Ovary (tissue), 9 donors: ENCODE data around the gene HSPH1. TPM values are rescaled to one million over a fixed set of nuclear protein-coding genes. Genes with fewer than 3 reads are reported as not detected.

Experiments used
- DNase-seq, 5 donors: peaks; one replicate each; pipeline ENCODE4 v3.0.0-alpha.2; 2019 to 2020
- H3K27ac ChIP-seq, 2 donors: fragments of 200-600 bp; one replicate each; pipeline versions ENCODE4 v1.5.1 to v1.8.0; 2019 to 2022
- H3K27me3 ChIP-seq: fragments of 200-600 bp; one replicate; pipeline ENCODE4 v1.8.0; 2022
- H3K36me3 ChIP-seq: fragments of 200-600 bp; sonication (generic); one replicate; pipeline ENCODE4 v1.5.1; 2019
- H3K4me1 ChIP-seq: one replicate; pipeline ENCODE4 v1.8.1; 2013; ENCODE audit warnings: mild to moderate bottlenecking, moderate library complexity; ENCODE audit not compliant: insufficient read depth
- H3K4me3 ChIP-seq: fragments of 200-600 bp; sonication (generic); one replicate; pipeline ENCODE4 v1.5.1; 2017
- H3K9me3 ChIP-seq, 2 donors: fragments of 200-600 bp in 1 of 2; sonication (generic) in 1 of 2; one replicate each; pipeline versions ENCODE4 v1.5.1 to v1.8.1; 2013 to 2019; ENCODE audit warnings: mild to moderate bottlenecking in 1 of 2, moderate library complexity in 1 of 2
- CTCF ChIP-seq, 3 donors: fragments of 450-650 bp in 2 of 3; fragments of 200-600 bp in 1 of 3; IDR thresholded peaks; one replicate each; pipeline versions ENCODE4 v1.5.1 to v1.8.0; 2016 to 2022; ENCODE audit warnings: antibody characterized with exemption in 3 of 3, mild to moderate bottlenecking in 1 of 3
- EP300 ChIP-seq: sonication (generic); formaldehyde crosslinking; IDR thresholded peaks from one replicate; pipeline ENCODE4 v1.6.1; 2017; ENCODE audit warnings: antibody characterized with exemption
- POLR2A ChIP-seq: fragments of 450-650 bp; IDR thresholded peaks from one replicate; pipeline ENCODE4 v1.6.1; 2017; ENCODE audit warnings: antibody characterized with exemption, mild to moderate bottlenecking, moderate library complexity
- WGBS, 3 donors: extraction: QIAGEN DNeasy Blood & Tissue Kit in 1 of 3; methylation state at CpG; one replicate each; pipeline versions ENCODE4 v1.1.5 to v1.1.7; 2013 to 2017; 5-methylcytosine and 5-hydroxymethylcytosine counted together
- intact Hi-C, 4 donors: fragments of 100-400 bp; cut with DNase I; formaldehyde crosslinking; loops; one replicate each; pipeline versions ENCODE4 v1.11.0 to v1.15.1; 2022 to 2023
- polyA plus RNA-seq, 2 donors: library from polyadenylated mRNA; stranded (reverse); fragments of 200-250 nt in 1 of 2; fragments of 350-450 nt in 1 of 2; fragmentation: Illumina TruSeq in 1 of 2; extraction: RNeasy Lipid Tissue Mini Kit (QIAGEN cat#74804) in 1 of 2; gene quantifications; one replicate each; pipeline ENCODE4 v1.2.3, GENCODE V29; 2013 to 2014
- total RNA-seq, 7 donors: library from RNA; depleted of rRNA in 2 of 7; stranded (reverse); fragments of >200 nt in 2 of 7; fragmentation: NEBNext Ultra II Directional in 3 of 7; extraction: Animal tissue kit (Norgen Biotek cat#: 25700) in 3 of 7; gene quantifications; one replicate each; pipeline versions ENCODE4 v1.1.0 to v1.2.4, GENCODE V29; 2016 to 2023
- donor health status: DM: no; HTN: no; CAD: no; lungs with moderate emphysema.
- donor health status: DM: no; HTN: no; CAD: no.
- donor health status: Bipolar disorder and iron deficiency.
- donor health status: DM: yes; HTN: yes; CAD: no.
- donor health status: DM: no; HTN: no; CAD: no.
- donor health status: DM: yes; HTN: yes; CAD: no.

HSPH1 gene
- total and polyA plus RNA-seq, 9 donors, result 16.0 to 93.2 (median 52.7) TPM

DNA sequence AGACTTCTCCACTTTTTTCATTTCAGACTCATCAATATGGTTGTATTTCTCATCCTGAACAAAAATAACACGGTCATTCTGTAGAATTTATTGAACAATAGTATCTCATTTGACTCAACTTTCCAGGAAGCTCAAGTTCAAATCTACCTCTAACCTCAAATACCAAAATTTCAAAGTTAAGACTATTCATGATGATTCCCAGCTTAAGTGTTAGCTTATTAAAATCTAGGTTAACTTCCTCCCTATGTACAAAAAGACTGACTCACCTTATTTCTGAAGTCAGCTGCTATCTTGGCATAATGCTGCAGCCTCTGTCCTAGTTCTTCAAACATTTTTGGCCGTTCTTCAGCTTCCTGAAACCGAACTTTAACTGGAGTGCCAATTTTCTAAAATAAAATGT is 23.2 kb downstream of the HSPH1 start:
- H3K9me3 ChIP-seq, result no peaks in the 10 kb centered on the region
- WGBS, 3 donors, result 72 to 76% (median 75%) methylated on average over 3 of the region's 3 CpGs
- H3K4me1 ChIP-seq, result no peaks in the 10 kb centered on the region
- H3K36me3 ChIP-seq, result no peaks in the 10 kb centered on the region
- no peaks in the 10 kb centered on the region for H3K27me3 ChIP-seq
- H3K4me3 ChIP-seq, result no peak overlapping the region
- no peak for DNase-seq
- no peak overlapping the region for H3K27ac ChIP-seq
- no peak for TF ChIP-seq POLR2A
- TF ChIP-seq EP300, result no peak
- no peak for TF ChIP-seq CTCF (IDR thresholded peaks at IDR 0.05)
- intact Hi-C loops, result no loop called here

GRCh38 chr13:31136724-31137123 is 25.0 kb downstream of the HSPH1 start:
- intact Hi-C loops, result no loop called here
- no peaks in the 10 kb centered on the region for H3K36me3 ChIP-seq

GRCh38 chr13:31134039-31134711 is 27.5 kb downstream of the HSPH1 start:
- intact Hi-C loops, result no loop called here
- no peak overlapping the region for H3K27ac ChIP-seq
- no peak for TF ChIP-seq POLR2A
- TF ChIP-seq CTCF (IDR thresholded peaks at IDR 0.05), result no peak
- TF ChIP-seq EP300, result no peak
- no peaks in the 10 kb centered on the region for H3K36me3 ChIP-seq
- H3K4me3 ChIP-seq, result no peak overlapping the region
- no peaks in the 10 kb centered on the region for H3K4me1 ChIP-seq
- WGBS, 3 donors, result 93 to 95% (median 94%) methylated on average over 3 of the region's 3 CpGs
- no peaks in the 10 kb centered on the region for H3K9me3 ChIP-seq
- no peak for DNase-seq
- H3K27me3 ChIP-seq, result no peaks in the 10 kb centered on the region

More at GRCh38 chr13:31136724-31137123, 25.0 kb downstream of the HSPH1 start:
- no peak for TF ChIP-seq EP300
- no peak for TF ChIP-seq CTCF (IDR thresholded peaks at IDR 0.05)
- TF ChIP-seq POLR2A, result no peak
- H3K27me3 ChIP-seq, result no peaks in the 10 kb centered on the region
- no peak for DNase-seq
- H3K9me3 ChIP-seq, result no peaks in the 10 kb centered on the region
- H3K4me1 ChIP-seq, result no peaks in the 10 kb centered on the region
- H3K27ac ChIP-seq, result no peak overlapping the region
- no peak overlapping the region for H3K4me3 ChIP-seq

GRCh38 chr13:31133621-31134020 is 28.1 kb downstream of the HSPH1 start:
- intact Hi-C loops, result no loop called here
- WGBS, 3 donors, result 83 to 91% (median 84%) methylated on average over 5 of the region's 5 CpGs
- TF ChIP-seq POLR2A (no peak), CTCF (IDR thresholded peaks at IDR 0.05) (no peak), EP300 (no peak)

More at GRCh38 chr13:31133621-31134020, 28.1 kb downstream of the HSPH1 start:
- DNase-seq, result no peak
- H3K9me3 ChIP-seq, result no peaks in the 10 kb centered on the region
- H3K36me3 ChIP-seq, result no peaks in the 10 kb centered on the region
- H3K4me3 ChIP-seq, result no peak overlapping the region
- no peaks in the 10 kb centered on the region for H3K4me1 ChIP-seq
- no peaks in the 10 kb centered on the region for H3K27me3 ChIP-seq
- no peak overlapping the region for H3K27ac ChIP-seq
